ENCODE data around the gene SERPIND1. TPM values are rescaled to one million over a fixed set of nuclear protein-coding genes. Genes with fewer than 3 reads are reported as not detected.
"Not testable (repeated sequence)": the region's sequence is repeated elsewhere in the genome, so short reads cannot be mapped to it uniquely, and the experiment has no call there.

SERPIND1 gene
- total RNA-seq, 1 experiment from 2014 or later = not detected

DNA sequence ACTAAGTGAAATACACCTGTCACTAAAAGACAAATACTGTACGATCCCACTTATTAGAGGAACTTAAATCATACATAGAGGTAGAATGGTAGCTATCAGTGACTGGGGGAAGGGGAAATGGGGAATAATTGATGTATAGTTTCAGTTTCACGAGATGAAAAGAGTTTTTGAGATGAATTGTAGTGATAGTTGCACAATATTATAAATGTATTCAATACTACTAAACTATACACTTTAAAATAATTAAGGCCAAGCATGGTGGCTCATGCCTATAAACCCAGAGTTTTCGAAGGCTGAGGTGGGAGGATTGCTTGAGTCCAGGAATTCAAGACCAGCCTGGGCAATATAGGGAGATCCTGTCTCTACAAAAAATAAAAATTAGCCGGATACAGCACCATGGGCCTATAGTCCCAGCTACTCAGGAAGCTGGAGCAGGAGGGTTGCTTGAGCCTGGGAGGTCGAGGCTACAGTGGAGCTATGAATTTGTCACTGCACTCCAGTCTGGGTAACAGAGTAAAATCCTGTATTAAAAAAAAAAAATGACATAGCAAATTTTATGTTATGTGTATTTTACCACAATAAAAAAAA lies 40.4 kb downstream of the SERPIND1 start:
- DNase-seq (ENCODE audit: low spot score) = no peak

DNA sequence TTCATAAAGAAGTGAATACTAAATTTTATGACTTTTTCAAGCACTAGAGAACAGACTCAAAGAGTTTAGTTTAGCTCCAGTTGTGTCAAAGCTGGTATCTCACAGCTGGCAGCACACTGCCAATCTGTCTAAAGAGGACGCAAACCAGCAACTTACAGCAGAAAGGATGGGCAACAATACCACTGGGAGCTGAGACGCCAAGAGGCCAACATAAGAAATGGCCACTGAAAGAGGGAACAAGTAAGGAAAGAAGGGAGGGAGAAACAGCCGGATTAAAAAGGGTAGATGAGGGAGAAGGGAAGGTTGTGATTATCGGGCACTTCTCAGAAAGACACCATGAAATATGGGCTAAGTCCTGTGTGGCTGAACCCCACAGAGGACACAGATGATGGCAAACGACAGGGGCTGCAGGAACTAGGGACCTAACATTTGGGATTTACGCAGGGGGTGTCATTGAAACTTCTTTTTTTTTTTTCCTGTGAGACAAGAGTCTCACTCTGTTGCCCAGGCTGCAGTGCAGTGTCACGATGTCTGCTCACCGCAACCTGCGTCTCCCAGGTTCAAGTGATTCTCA lies 41.7 kb downstream of the SERPIND1 start:
- no peak for DNase-seq (ENCODE audit: low spot score)

DNA sequence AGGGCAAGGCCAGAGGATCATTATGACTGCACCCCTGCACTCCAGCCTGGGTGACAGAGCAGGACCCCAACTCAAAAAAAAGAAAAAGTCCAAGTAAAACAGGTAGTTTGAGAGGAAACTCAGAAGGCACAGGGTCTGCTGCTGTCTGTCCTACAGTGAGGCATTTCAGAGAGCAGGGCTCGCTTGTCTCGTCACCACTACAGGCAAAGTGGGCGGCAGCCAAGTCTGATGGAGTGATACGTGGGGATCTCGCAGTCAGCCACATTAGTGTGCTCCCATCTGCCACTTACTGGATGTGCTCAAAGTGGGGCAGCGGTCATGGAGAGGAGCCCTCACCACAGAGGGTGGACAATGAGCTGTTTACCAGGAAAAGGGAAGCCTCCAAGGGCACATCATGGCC lies 42.6 kb downstream of the SERPIND1 start:
- no peak for DNase-seq (ENCODE audit: low spot score)

DNA sequence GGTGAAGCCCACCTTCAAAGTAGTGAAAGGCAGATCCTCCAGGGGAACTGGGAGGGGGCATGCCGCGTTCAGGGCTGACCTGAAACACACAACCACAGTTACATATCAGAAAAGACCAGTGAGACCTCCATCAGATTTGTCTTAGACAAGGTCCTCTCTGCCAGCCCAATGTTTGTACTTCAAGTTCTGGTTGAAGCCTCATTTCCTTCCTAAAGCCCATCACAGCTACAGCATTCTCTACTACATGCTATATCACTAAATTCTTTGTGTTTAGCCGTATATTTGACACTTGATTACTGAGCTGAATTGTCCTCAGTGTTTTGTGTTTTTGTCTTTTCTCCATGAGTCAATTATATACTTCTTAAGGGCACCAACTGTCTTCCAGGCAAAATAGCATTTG lies 44.6 kb downstream of the SERPIND1 start:
- no peak for DNase-seq (ENCODE audit: low spot score)

DNA sequence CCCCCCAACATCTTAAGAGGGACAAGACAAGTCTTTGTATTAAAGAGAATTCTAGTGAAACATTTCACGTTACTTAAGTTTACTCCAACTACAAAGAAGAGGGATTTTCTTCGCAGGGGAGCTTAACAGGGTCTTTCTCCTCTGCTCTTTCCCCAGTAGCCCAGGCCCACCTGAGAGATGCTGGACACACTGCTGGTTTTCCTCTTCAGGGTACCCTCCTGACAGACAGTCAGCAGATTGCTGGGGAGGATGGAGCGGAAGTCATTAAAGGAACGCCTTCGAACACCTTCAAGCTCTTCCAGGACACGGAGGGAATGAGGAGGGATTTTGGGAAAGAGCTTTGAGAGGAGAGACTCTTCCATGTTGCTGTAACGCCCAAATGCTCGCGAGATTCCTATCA lies 45.6 kb downstream of the SERPIND1 start:
- no peak for DNase-seq (ENCODE audit: low spot score)

DNA sequence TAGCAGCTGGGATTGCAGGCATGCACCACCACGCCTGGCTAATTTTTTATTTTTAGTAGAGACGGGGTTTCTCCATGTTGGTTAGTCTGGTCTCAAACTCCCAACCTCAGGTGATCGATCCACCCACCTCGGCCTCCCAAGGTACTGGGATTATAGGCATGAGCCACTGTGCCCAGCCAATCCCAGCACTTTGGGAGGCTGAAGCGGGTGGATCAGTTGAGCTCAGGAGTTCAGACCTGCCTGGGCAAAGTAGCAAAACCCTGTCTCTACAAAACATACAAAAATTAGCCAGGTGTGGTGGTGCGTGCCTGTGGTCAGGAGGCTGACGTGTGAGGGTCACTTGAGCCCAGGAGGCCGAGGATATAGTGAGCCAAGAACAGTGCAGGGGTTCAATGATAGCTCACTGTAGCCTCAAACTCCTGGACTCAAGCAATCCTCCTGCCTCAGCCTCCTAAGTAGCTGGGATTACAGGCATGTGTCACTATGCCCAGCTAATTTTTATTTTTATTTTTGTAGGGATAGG lies 47.9 kb downstream of the SERPIND1 start:
- not testable (repeated sequence) for DNase-seq (ENCODE audit: low spot score)

DNA sequence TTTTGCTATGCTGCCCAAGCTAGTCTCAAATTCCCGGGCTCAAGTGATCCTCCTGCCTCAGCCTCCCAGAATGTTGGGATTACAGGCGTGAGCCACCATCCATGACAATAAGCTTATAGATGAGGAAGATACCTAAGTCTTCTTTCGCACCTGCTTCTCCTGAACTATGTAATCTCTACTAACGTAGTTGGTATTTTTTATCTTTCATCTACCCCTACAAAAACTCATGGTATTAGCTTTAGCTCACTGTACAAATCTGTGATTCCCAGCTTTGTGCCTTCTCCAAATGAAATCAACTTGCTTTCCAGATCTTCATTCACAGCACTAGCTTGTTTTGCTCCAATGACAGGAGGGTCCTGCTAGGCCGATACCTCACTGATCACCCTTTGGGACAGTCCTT lies 48.3 kb downstream of the SERPIND1 start:
- no peak for DNase-seq (ENCODE audit: low spot score)

DNA sequence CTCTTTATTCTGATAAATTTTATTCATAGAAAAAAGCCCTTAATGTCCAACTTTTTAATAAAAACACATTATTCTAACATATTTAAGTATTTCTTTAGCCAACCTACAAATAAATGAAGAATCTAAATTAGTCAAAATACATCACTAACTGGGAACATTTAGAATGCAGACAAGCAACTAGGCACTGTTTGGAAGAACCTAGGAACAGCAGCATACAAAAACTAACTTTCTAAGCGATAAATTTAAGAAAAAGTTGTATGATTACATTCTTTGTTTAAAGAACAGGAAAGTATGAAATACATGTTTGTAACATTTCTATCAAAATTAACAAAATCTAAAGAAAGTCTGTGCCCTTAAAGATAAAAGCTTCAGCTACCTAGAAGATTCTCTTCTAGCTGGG lies 49.4 kb downstream of the SERPIND1 start:
- DNase-seq (ENCODE audit: low spot score) = no peak

DNA sequence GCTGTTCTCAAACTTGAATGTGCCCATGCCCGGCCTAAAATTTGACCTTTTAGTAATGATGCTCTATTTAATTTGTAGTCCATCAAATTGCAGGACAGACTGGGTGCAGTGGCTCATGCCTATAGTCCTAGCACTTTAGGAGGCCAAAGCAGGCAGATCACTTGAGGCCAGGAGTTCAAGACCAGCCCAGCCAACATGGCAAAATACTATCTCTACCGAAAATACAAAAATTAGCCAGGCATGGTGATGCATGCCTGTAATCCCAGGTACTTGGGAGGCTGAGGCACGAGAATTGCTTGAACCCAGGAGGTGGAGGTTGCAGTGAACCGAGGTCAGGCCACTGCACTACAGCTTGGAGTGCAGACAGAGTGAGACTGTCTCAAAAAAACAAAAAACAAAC lies 51.3 kb downstream of the SERPIND1 start:
- not testable (repeated sequence) for DNase-seq (ENCODE audit: low spot score)

DNA sequence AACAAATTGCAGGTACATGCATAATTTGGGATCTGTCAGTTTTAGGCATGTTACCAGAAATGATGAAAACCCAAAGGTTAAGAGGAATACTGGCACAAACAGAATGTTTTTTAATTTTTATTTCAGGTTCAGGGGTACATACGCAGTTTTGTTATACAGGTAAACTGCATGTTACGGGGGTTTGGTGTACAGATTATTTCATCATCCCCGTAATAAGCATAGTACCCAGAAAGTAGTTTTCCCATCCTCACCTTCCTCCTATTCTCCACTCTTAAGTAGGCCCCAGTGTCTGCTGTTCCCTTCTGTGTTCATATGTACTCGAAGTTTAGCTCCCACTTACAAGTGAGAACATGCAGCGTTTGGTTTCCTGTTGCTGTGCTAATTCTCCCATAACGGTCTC lies 51.7 kb downstream of the SERPIND1 start:
- DNase-seq (ENCODE audit: low spot score) = no peak

DNA sequence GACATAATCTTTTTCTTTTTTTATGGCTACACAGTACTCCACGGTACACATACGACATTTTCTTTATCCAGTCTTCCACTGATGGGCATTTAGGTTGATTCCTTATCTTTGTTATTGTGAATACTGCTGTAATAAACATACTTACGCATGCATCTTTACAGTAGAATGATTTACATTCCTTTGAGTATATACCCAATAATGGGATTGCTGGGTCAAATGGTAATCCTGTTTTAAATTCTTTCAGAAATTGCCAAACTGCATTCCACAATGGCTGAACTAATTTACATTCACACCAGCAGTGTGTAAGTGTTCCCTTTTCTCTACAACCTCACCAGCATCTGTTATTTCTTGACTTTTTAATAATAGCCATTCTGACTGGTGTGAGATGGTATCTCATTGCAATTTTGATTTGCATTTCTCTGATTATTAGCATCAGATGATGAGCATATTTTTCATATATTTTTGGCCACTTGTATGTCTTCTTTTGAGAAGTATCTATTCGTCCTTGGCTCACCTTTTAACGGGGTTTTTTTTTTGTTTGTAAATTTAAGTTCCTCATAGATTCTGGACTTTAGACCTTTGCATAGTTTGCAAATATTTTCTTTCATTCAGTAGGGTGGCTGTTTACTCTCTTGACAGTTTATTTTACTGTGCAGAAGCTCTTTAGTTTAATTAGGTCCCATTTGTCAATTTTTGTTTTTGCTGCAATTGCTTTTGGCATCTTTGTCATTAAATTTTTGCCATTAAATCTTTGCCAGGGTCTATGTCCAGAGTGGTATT lies 52.6 kb downstream of the SERPIND1 start:
- not testable (repeated sequence) for DNase-seq (ENCODE audit: low spot score)

DNA sequence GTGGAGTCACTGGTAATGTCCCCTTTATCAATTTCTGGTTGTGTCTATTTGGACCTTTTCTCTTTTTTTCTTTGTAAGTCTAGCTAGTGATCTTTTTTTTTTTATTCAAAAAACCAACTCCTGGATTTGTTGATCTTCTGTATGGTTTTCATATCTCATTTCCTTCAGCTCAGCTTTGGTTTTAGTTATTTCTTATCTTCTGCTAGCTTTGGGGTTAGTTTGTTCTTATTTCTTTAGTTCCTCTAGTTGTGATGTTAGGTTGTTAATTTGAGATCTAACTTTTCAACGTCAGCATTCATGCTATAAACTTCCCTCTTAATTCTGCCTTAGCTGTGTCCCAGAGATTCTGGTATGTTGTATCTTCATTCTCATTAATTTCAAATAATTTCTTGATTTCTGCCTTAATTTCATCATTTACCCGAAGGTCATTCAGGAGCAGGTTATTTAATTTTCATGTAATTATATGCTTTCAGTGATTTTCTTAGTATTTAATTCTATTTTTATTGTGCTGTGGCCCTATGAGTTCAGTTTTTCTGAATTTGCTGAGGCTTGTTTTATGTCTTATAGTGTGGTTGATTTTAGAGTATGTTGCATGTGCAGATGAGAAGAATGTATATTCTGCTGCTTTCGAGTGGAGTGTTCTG lies 55.7 kb downstream of the SERPIND1 start:
- no peak for DNase-seq (ENCODE audit: low spot score)

DNA sequence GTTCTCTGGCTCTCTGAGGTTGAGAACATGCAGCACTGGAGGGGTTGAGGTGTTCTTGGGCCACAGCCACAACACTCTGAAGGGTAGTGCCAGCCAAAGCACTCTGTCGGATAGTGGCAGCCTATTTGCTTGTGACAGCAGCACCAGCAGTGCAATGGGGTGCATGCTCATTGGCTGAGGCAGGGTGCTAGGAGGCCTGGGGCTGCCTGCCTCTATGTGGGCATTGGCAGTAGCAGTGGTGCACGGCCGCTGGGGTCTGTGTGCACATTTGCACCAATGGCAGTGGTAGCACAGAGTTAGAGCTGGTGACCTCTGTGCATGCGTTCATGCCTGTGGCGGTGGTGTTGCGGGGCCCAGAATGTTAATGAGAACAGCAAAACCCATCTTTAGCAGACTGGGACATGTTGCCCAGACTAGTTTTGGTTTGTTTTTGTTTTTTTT lies 59.3 kb downstream of the SERPIND1 start:
- no peak for DNase-seq (ENCODE audit: low spot score)

DNA sequence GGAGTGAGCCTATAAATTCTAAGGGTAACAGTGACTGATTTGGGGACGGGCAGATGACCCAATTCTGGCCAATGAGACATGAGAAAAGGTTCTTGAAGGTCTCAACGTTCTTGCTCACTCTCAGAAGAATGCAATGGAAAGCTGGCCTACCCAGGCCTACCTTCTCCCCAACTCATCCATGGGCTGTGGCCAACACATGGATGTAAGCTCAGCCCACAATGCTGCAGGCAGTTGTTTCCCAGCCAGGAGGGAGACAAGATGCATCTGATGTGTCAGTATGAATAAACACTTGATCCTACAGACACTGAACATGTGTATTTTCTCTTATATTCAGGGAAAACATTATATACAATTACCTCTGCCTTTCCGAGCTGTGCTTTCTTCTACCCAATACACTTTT lies 60.3 kb downstream of the SERPIND1 start:
- no peak for DNase-seq (ENCODE audit: low spot score)

DNA sequence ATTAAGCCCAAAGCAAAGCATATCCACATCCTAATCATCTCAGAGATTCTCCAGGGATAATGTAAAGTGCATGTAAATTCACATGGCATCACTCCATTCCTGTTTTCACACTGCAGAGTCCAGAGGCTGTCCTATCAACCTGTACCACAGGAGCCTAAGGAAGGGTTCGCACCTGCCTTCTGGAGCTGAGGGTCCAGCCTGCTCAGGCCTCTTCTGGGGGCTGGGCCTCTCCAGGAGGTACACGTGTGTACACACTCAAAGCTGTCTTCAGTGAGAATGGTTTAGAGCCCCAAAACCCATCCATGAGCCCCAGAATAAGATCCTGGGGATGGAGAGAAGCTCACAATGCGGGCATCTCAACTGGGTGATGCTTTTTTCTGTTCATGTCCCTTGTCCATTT lies 60.8 kb downstream of the SERPIND1 start:
- no peak for DNase-seq (ENCODE audit: low spot score)

Other genes with a start within 250 kb of the SERPIND1 start
- 69.9 and 127 TPM in 2 replicates for gene PI4KA, start 84.7 kb downstream of the SERPIND1 start, total RNA-seq (2014; rRNA removed; shearing (Covaris generic))
- 23.5 and 26.9 TPM in 2 replicates for gene SNAP29, start 84.9 kb downstream of the SERPIND1 start, total RNA-seq (2014; rRNA removed; shearing (Covaris generic))
- 74.9 and 77.2 TPM in 2 replicates for gene CRKL, start 143.3 kb downstream of the SERPIND1 start, total RNA-seq (2014; rRNA removed; shearing (Covaris generic))
- gene AIFM3, start 193.1 kb downstream of the SERPIND1 start, total RNA-seq (2014; rRNA removed; shearing (Covaris generic)) = 30.9 and 41.7 TPM in 2 replicates
- gene LZTR1, start 208.2 kb downstream of the SERPIND1 start, total RNA-seq (2014; rRNA removed; shearing (Covaris generic)) = 27.5 and 35.1 TPM in 2 replicates
- 60.1 and 75.4 TPM in 2 replicates for gene THAP7, start 228.0 kb downstream of the SERPIND1 start, total RNA-seq (2014; rRNA removed; shearing (Covaris generic))
- 1.0 and 1.5 TPM in 2 replicates for gene P2RX6, start 241.1 kb downstream of the SERPIND1 start, total RNA-seq (2014; rRNA removed; shearing (Covaris generic))

Data from HT-29 (cell line).